IgD-negative memory B cell (primary cell): ENCODE results near the gene EFNA4. TPM values are rescaled to one million over a fixed set of nuclear protein-coding genes. Genes with fewer than 3 reads are reported as not detected.
A peak's percentile ranks its signal among the peaks of the same experiment; 100 is the strongest.

Experiments used
- H3K27ac Mint-ChIP-seq, 3 donors: one replicate each; pipeline ENCODE4 v1.8.0; 2020 to 2022; ENCODE audit warnings: mild to moderate bottlenecking in 3 of 3, mixed read lengths in 3 of 3, moderate library complexity in 1 of 3
- H3K27me3 Mint-ChIP-seq: one replicate; pipeline ENCODE4 v1.8.0; 2021; ENCODE audit warnings: mixed read lengths
- H3K36me3 Mint-ChIP-seq: one replicate; pipeline ENCODE4 v1.8.0; 2020; ENCODE audit warnings: mild to moderate bottlenecking, mixed read lengths
- H3K4me1 Mint-ChIP-seq, 3 donors: one replicate each; pipeline ENCODE4 v1.8.0; 2020 to 2022; ENCODE audit warnings: mixed read lengths in 3 of 3, mild to moderate bottlenecking in 1 of 3
- H3K4me3 Mint-ChIP-seq, 4 donors: one replicate each; pipeline ENCODE4 v1.8.0; 2020 to 2022; ENCODE audit warnings: mild to moderate bottlenecking in 4 of 4, mixed read lengths in 4 of 4, moderate library complexity in 3 of 4
- H3K9me3 Mint-ChIP-seq, 3 donors: one replicate each; pipeline ENCODE4 v1.8.0; 2020 to 2021; ENCODE audit warnings: mixed read lengths in 3 of 3, mild to moderate bottlenecking in 1 of 3
- polyA plus RNA-seq: library from polyadenylated mRNA; unstranded; fragments of 300-500 nt; fragmentation: Illumina TruSeq; gene quantifications from one replicate; pipeline ENCODE4 v1.2.3, GENCODE V29; 2021

The EFNA4 gene
- polyA plus RNA-seq, 1 donor from 2014 or later = 8.5 TPM

DNA sequence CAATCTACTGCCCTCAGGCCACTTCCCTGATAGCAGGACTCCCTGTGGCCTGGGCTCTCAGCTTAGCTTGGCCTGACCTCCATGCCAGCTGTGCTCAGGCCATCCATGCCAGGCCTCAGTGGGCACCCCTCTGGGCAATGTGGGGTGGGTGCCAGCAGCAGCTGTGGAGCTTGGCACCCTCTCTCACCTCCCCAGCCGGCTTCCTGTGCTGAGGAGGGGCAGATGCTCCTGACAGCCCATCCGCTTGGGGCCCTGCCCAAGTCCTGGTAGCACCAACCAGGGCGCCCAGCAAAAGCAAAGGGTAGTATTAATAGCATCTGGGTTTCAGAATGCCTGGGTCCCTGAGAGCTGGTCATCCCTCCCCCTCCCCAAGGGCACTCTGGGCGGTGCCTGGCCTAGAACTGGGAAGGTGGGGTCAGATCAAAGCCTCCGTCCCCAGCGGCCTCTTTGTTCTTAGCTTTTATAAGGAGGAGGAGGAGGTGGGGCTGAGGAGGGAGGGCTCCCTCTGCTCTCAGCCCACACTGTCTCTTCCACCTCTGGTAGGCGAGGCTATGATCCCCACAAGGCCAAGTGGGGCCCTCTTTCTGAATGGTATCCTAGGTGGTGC lies 6.1 kb downstream of the EFNA4 start:
- Mint-ChIP-seq H3K4me1 (peaks cover 24 to 30% (median 28%) of the 10 kb centered on the region in 3 donors), H3K4me3 (peak overlapping the region in 2 of 4 donors; percentile 29 to 57), H3K9me3 (no peaks in the 10 kb centered on the region), H3K36me3 (peaks cover 3% of the 10 kb centered on the region), H3K27me3 (no peaks in the 10 kb centered on the region), H3K27ac (peak overlapping the region in 1 of 3 donors; percentile 58)

DNA sequence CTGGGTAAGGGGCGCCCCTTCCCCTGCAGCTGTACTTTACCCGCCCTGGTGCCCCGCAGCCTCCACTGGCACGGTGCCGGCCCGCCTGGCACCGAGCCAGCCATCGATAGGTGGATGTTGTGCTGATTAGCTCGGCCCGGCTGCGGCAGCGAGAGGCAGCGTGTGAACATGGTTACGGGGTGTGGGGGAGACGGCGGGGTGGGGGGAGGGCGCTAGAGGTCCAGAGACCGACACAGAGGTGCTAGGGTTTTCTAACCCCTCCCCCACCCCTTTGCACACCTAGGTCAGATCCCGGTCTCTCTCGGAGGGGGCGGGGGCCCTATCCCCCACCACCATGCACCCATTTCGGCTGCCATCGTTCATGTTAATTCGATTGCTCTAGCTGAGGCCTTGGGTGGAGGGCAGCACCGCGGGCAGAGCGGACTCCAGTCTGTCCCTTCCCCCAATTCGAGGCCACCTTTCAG lies 6.7 kb downstream of the EFNA4 start:
- H3K4me1 Mint-ChIP-seq = peaks cover 24 to 26% (median 25%) of the 10 kb centered on the region in 3 donors
- H3K36me3 Mint-ChIP-seq = peaks cover 3% of the 10 kb centered on the region
- no peaks in the 10 kb centered on the region for H3K27me3 Mint-ChIP-seq
- H3K9me3 Mint-ChIP-seq = no peaks in the 10 kb centered on the region
- no peak overlapping the region for H3K27ac Mint-ChIP-seq
- H3K4me3 Mint-ChIP-seq = peak overlapping the region in 2 of 4 donors; percentile 49 to 86

DNA sequence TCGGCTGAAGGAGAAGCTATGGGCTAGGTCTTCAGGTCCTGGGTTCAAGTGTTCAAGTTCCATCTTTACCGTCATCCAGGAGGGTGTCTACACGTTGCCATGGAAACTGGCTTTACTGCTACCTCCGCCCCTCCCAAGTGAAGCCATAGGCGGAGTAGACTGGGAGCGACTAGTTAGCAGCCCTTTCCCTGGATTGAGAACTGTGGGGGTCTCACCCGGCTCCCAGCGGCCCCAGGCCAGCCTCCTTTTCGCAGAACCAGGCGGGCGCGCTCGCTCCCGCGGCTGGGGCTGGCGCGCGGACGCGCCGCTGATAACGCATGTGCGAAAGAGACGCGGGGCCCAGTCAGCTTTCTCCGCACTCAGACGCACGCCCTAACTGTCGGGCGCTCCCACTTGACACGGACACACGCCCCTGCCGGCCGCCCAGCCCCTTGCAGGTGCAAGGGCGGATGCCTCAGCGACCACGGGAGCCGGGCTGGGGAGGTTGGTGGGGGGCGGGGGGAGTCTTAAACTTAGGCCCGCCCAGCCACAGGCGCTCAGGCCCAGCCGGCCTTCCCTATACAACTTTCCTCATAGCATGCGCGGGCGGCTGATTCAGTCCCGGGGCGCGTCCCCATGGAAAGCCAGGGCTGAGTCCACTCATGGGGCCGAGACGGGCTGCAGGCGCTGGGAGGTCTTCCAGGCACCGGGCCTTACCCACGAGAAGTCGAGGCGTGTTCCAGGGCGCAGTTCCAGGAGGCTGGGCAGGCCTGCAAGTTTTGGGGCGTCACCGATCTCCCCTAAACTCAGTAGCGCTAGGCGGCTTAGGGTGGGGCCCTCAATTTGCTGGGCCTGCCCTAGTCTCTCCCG lies 7.4 kb downstream of the EFNA4 start:
- H3K36me3 Mint-ChIP-seq = peaks cover 3% of the 10 kb centered on the region
- H3K4me3 Mint-ChIP-seq = peak overlapping the region; percentile 49 to 90 (median 86)
- no peaks in the 10 kb centered on the region for H3K27me3 Mint-ChIP-seq
- H3K9me3 Mint-ChIP-seq = no peaks in the 10 kb centered on the region
- H3K27ac Mint-ChIP-seq = peak overlapping the region in 2 of 3 donors; percentile 85 to 92
- H3K4me1 Mint-ChIP-seq = peaks cover 24 to 26% (median 25%) of the 10 kb centered on the region in 3 donors

DNA sequence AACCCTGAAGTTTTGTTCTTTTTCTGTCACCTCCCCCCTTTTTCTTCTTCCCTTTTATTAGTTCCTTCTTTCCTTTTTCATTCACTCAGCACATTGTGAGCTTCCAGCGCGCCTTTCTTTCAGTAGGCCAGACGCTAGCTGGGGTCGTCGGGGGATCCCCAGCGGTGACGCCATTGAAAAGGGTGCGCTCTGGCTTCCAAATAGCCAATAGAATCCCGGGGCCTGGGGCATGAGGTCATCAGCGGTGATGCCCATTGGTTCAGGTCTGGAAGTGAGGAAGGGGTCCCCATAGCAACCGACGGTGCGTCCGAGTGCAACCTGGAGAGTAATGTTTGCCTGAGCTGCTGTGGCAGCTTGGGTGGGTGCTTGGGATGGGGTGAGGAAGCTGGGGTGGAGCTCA lies 8.2 kb downstream of the EFNA4 start:
- H3K9me3 Mint-ChIP-seq = no peaks in the 10 kb centered on the region
- peaks cover 23 to 29% (median 23%) of the 10 kb centered on the region in 3 donors for H3K4me1 Mint-ChIP-seq
- peak overlapping the region; percentile 49 to 90 (median 80) for H3K4me3 Mint-ChIP-seq
- H3K36me3 Mint-ChIP-seq = peaks cover 3% of the 10 kb centered on the region
- no peaks in the 10 kb centered on the region for H3K27me3 Mint-ChIP-seq
- H3K27ac Mint-ChIP-seq = peak overlapping the region in 2 of 3 donors; percentile 85 to 92

DNA sequence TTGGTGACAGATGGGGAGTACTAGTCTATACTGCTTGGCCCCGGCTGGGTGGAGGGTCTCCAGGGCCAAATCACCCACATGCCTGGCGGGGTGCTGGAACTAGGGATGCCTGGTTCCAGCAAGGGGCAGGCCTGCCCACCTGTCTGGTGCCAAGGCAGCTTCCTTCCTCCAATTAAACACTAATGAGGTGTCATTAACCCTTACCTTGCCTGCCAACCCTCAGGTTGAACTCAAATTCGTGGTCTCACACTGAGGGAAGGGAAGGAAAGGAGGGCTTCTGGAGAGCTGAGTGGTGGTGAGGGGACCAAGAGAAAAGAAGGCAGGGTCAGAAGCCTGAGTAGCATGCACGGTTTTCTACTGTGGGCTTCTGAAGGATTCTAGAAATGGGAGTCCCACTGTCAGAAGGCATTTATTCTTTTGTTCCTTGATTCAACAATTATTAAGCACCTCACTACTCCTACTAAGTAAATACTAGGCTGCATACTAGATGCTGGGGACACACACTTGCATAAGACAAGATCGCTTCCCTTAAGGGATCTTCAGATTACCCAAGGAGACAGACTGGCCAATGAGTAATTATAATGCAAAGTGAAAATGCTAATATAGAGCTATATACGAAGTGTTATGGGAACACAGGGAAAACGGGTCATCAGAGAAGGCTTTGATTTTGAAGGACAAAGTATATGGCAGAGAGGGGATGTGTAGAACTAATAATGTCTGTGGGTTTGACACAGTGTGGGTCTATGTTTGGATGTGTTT lies 9.2 kb downstream of the EFNA4 start:
- Mint-ChIP-seq H3K27ac (peak overlapping the region in 1 of 3 donors; percentile 92), H3K27me3 (no peaks in the 10 kb centered on the region), H3K4me1 (peaks cover 15 to 29% (median 19%) of the 10 kb centered on the region in 3 donors), H3K36me3 (peaks cover 3% of the 10 kb centered on the region), H3K9me3 (no peaks in the 10 kb centered on the region), H3K4me3 (peak overlapping the region in 3 of 4 donors; percentile 49 to 90 (median 86))

DNA sequence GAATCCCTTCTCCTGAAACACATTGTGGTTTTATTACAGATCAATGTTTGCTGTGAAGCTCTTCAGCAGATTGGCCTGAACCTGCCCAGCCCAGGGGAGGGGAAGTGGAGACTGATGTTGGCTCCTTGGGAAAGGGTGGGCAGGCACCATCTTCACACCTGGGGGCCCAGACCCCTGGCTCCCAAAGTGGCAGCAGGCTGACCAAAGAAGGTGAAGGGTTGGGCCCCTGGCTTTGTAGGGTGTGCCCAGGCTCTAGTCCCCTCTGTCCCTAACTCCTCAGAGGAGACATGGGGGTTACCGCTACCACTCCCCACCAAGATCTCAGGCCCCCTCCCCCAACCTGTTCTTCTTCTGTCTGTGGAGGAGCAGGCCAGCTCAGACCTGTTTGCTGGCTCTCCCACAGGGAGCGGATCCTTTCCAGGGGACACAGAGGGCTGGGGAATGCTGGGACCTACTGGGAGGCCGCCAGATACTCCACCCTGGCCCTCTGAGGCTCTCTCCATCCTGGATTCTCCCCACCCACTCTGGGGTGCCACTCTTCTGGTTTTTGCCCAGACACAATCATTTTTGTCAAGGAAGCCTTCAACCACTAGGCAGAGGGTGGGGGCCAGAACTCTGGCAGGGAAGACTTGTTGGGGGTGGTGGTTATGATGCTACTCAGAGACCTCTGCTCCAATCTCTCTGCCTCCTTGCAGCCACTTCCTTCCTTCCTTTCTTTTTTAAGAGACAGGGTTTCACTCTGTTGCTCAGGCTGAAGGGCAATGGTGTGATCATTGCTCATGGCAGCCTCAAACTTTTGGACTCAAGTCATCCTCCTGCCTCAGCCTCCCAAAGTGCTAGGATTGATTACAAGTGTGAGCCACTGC lies 10.1 kb downstream of the EFNA4 start:
- Mint-ChIP-seq H3K27me3 (no peaks in the 10 kb centered on the region), H3K4me1 (peaks cover 15 to 29% (median 19%) of the 10 kb centered on the region in 3 donors), H3K4me3 (peak overlapping the region in 2 of 4 donors; percentile 49), H3K9me3 (no peaks in the 10 kb centered on the region), H3K36me3 (peaks cover 3% of the 10 kb centered on the region), H3K27ac (peak overlapping the region in 1 of 3 donors; percentile 83)

DNA sequence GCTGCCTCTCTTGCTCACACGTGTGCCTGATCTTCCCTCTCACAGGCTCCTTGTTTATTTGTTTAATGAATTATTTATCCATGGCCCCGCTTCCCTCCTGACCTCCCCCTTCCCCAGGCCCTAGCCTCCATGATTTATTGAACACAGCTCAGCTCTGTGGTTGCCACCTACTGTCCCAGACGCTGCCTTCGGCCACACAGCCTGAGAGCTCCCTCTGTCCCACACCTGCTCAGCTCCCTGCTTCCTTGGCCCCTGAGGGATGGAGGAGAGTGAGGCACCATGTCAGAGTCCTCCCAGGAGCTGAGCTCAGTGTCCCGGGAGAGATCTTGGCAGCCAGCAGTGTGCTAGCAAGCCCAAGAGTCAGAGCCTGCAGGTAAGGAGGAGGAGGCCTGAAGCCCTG lies 12.0 kb downstream of the EFNA4 start:
- Mint-ChIP-seq H3K27me3 (peaks cover 7% of the 10 kb centered on the region), H3K36me3 (peaks cover 3% of the 10 kb centered on the region), H3K27ac (peak overlapping the region in 1 of 3 donors; percentile 82), H3K4me3 (no peak overlapping the region), H3K4me1 (peaks cover 21 to 34% (median 23%) of the 10 kb centered on the region in 3 donors), H3K9me3 (no peaks in the 10 kb centered on the region)

DNA sequence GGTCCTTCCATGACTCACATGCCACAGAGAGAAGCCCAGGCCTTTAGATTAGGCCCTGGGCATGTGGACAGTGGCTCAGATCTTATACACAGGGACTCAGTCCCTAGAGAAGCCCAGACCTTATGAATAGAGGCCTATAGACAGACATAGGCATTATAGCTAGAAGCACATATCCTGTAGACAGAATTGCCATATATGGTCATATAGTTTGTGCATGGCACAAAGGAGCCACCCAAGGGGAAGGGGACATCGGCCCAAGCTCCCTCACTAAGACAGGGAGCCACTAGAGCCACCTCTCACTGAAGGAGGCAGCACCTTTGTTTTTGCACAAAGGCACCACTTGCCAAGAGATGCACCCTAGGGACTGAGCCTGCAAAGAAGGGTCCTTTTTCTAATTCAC lies 12.8 kb downstream of the EFNA4 start:
- H3K4me1 Mint-ChIP-seq = peaks cover 22 to 34% (median 27%) of the 10 kb centered on the region in 3 donors
- H3K4me3 Mint-ChIP-seq = peak overlapping the region in 1 of 4 donors; percentile 34
- peaks cover 11% of the 10 kb centered on the region for H3K27me3 Mint-ChIP-seq
- peaks cover 3% of the 10 kb centered on the region for H3K36me3 Mint-ChIP-seq
- peaks cover 0 to under 1% (median 0%) of the 10 kb centered on the region in 3 donors for H3K9me3 Mint-ChIP-seq
- H3K27ac Mint-ChIP-seq = peak overlapping the region in 1 of 3 donors; percentile 9

DNA sequence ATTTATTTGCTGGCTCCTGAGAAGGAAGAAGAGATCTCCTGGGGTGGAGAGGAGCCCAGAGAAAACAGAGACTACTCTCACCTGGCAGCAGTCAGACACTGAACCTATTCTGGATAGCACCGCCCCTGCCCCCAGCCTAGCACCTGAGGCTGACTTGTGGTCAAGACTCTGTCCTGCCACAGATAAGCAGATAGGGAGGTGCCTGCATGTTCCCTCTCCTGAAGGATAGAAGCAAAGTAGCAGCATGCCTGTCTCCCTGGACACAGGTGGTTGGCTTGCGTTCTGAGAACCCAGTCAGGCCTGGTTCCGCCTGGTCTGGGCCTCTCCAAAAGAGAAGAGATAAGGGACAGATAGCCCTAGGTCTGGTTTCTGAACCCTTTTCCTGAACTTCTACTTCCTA lies 13.8 kb downstream of the EFNA4 start:
- Mint-ChIP-seq H3K27ac (peak overlapping the region in 2 of 3 donors; percentile 4 to 9), H3K4me3 (peak overlapping the region in 2 of 4 donors; percentile 34 to 50), H3K4me1 (peaks cover 16 to 32% (median 25%) of the 10 kb centered on the region in 3 donors), H3K36me3 (no peaks in the 10 kb centered on the region), H3K9me3 (peaks cover 0 to 1% (median 0%) of the 10 kb centered on the region in 3 donors), H3K27me3 (peaks cover 19% of the 10 kb centered on the region)

DNA sequence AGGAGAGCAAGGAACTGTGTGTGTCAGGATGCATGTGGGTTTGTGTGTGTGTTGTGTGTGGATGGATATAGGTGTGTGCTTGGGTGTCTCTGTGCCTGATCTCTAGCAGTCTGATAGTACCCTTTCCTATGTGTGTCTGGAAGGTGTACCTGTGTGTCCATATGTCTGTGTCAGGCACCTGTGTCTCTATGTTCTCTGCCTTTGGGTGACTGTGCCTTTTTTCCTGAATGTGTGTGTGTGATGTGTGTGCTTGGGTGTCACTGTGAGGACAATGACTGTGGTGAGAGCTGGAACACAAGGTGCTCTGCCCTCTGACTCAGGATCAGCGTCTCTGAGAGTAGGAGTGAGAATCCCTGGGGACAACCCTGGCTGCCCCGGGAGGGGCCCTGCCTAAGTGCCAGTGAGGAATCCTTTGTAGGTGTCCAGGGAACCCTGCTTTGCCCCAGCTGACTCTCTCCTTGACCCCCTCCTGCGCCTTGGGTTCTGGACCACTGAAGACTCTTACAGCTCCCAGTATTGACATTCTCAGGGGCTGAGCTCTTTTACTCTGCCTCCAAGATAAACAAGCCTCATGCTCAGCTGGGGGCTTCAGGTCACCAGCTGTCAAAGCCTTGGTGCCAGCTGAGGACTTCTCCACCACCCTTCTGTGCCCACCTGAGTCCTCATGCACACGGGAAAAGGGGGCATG lies 14.4 kb downstream of the EFNA4 start:
- Mint-ChIP-seq H3K9me3 (peaks cover 0 to 1% (median 0%) of the 10 kb centered on the region in 3 donors), H3K4me3 (peak overlapping the region in 3 of 4 donors; percentile 23 to 68 (median 34)), H3K27ac (peak overlapping the region in 1 of 3 donors; percentile 4), H3K36me3 (no peaks in the 10 kb centered on the region), H3K4me1 (peaks cover 16 to 27% (median 25%) of the 10 kb centered on the region in 3 donors), H3K27me3 (peaks cover 23% of the 10 kb centered on the region)

DNA sequence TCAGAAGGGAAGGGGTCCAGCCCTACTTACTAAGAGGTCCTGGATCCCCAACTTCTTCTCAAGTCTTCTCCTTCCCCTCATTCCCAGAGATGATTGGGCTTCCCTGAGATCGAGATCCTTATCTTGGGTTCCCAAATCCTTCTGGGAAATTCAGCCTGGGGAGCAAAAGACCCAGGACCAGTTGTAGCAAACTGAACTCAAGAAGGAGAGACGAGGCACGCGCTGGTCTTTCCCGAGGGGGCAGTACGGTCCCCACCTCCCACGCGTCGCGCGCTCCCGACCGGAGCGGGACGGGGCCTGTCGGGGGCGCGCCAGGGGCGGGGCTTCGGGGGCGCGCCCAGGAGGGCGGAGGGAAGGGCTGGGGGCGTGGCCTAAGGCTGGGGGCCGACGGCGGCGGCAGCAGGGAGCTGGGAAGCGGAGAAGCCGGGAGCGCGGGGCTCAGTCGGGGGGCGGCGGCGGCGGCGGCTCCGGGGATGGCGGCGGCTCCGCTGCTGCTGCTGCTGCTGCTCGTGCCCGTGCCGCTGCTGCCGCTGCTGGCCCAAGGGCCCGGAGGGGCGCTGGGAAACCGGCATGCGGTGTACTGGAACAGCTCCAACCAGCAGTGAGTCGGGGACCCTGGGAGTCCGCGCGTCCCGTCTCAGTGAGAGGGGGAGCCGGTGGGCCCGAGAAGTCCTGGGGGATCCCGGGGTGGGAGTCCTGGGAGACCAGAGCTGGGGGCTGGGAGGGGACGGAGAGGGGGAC lies 15.1 kb downstream of the EFNA4 start, which contains the start of gene EFNA3:
EFNA3 (plus strand) TSS at position 369 of the 741 bp plus-strand sequence; CDS start at position 474, 105 bp downstream.
- Mint-ChIP-seq H3K4me1 (peaks cover 15 to 22% (median 22%) of the 10 kb centered on the region in 3 donors), H3K27me3 (peaks cover 25% of the 10 kb centered on the region), H3K27ac (peak within 1 kb of the TSS; percentile 17 to 83 (median 67)), H3K9me3 (peaks cover 0 to 1% (median 0%) of the 10 kb centered on the region in 3 donors), H3K36me3 (no peaks in the 10 kb centered on the region), H3K4me3 (peak within 1 kb of the TSS; percentile 34 to 96 (median 80))

DNA sequence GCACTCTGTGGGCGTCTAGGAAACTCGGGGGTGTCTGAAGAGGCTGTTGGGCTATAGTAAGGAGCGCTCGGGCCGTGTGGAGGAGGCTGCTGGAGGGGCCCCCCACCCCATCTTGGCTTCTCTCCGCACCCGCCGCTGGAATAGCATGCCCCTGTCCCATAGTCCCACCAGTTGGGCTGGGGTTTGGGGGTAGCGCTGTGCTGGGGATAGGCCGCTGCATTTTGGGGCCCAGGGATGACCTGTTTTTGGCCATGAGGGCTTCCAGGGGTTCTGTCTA lies 15.6 kb downstream of the EFNA4 start:
- Mint-ChIP-seq H3K4me3 (peak overlapping the region; percentile 19 to 96 (median 80)), H3K27ac (peak overlapping the region; percentile 17 to 83 (median 67)), H3K9me3 (peaks cover 0 to 1% (median 0%) of the 10 kb centered on the region in 3 donors), H3K36me3 (no peaks in the 10 kb centered on the region), H3K4me1 (peaks cover 14 to 23% (median 22%) of the 10 kb centered on the region in 3 donors), H3K27me3 (peaks cover 29% of the 10 kb centered on the region)
